Dermis microvascular lymphatic vessel endothelial cell (primary cell): ENCODE measurements around the gene TAPBPL. TPM values are rescaled to one million over a fixed set of nuclear protein-coding genes. Genes with fewer than 3 reads are reported as not detected.
"Not testable (repeated sequence)": the region's sequence is repeated elsewhere in the genome, so short reads cannot be mapped to it uniquely, and the experiment has no call there.

Experiments
- DNase-seq, 2 donors: peaks; one replicate each; pipeline versions ENCODE4 v3.0.0 to v3.0.0-alpha.2; 2010; ENCODE audit warnings: low read depth in 2 of 2
- total RNA-seq: library from RNA; depleted of rRNA; stranded (reverse); fragments of >200 nt; gene quantifications from 2 replicates; pipeline ENCODE4 v1.2.1, GENCODE V29; 2014

Gene TAPBPL
- total RNA-seq, 1 donor from 2014 or later: 13.5 TPM

- DNase-seq: peak; percentile 88 to 89
These were observed 10.6 kb downstream of the TAPBPL start for GRCh38 chr12:6462234-6462995.

- DNase-seq: peak in 1 of 2 donors; percentile 39
These were observed 11.4 kb downstream of the TAPBPL start for GRCh38 chr12:6463216-6463615.

- no peak for DNase-seq
These were observed 12.0 kb downstream of the TAPBPL start for GRCh38 chr12:6463858-6464257.

- peak in 1 of 2 donors; percentile 37 for DNase-seq
These were observed 12.7 kb downstream of the TAPBPL start for GRCh38 chr12:6464531-6464930.

- DNase-seq: peak; percentile 66 to 81
These were observed 13.8 kb downstream of the TAPBPL start for GRCh38 chr12:6465467-6466183.

GRCh38 chr12:6466184-6466573 lies 14.3 kb downstream of the TAPBPL start:
- DNase-seq: no peak

- DNase-seq: not testable (repeated sequence)
These were observed 14.9 kb downstream of the TAPBPL start for GRCh38 chr12:6466751-6467150.

- not testable (repeated sequence) for DNase-seq
These were observed 15.9 kb downstream of the TAPBPL start for GRCh38 chr12:6467571-6468282.

GRCh38 chr12:6468283-6468575 lies 16.4 kb downstream of the TAPBPL start:
- DNase-seq: peak in 1 of 2 donors; percentile 24

- DNase-seq: no peak
These were observed 17.2 kb downstream of the TAPBPL start for GRCh38 chr12:6469092-6469491.

- DNase-seq: no peak
These were observed 17.9 kb downstream of the TAPBPL start for GRCh38 chr12:6469609-6470374.

- peak; percentile 93 to 98 for DNase-seq
These were observed 18.7 kb downstream of the TAPBPL start, which contains the start of gene VAMP1 for GRCh38 chr12:6470375-6471163. Gene VAMP1 (minus strand): TSS chr12:6470677. CDS start chr12:6470531, 146 bp downstream.

GRCh38 chr12:6471989-6472360 lies 20.1 kb downstream of the TAPBPL start:
- no peak for DNase-seq

- no peak for DNase-seq
These were observed 20.6 kb downstream of the TAPBPL start for GRCh38 chr12:6472491-6472890.

GRCh38 chr12:6475233-6475975 lies 23.6 kb downstream of the TAPBPL start:
- DNase-seq: not testable (repeated sequence)

- DNase-seq: no peak
These were observed 24.6 kb downstream of the TAPBPL start for GRCh38 chr12:6476489-6476888.

GRCh38 chr12:6477601-6478377 lies 25.9 kb downstream of the TAPBPL start:
- DNase-seq: not testable (repeated sequence)

- DNase-seq: no peak
These were observed 26.6 kb downstream of the TAPBPL start for GRCh38 chr12:6478416-6478815.

- no peak for DNase-seq
These were observed 36.4 kb downstream of the TAPBPL start for GRCh38 chr12:6488240-6488639.
